GM18951 (cell line): ENCODE results near the gene SSR2.
"Not testable (repeated sequence)": the region's sequence is repeated elsewhere in the genome, so short reads cannot be mapped to it uniquely, and the experiment has no call there.

ENCODE experiments used
- POLR2A ChIP-seq: IDR thresholded peaks from 4 replicates; pipeline ENCODE4 v1.6.1; 2011; ENCODE audit warnings: mild to moderate bottlenecking; ENCODE audit not compliant: insufficient read length, insufficient read depth; ENCODE audit errors: extremely low read depth
- in situ Hi-C: fragments of 300-500 bp; cut with MboI; formaldehyde crosslinking; loops from one replicate; pipeline ENCODE4 v1.12.0; 2022; ENCODE audit warnings: low sequenced_read_pairs, mixed read lengths, inconsistent platforms; ENCODE audit not compliant: unreplicated experiment

Gene SSR2

GRCh38 chr1:156054500-156055280 is 33.9 kb upstream of the SSR2 start, which contains the start of gene LAMTOR2:
Gene LAMTOR2 (plus strand): TSS chr1:156054782. CDS start chr1:156054890, 108 bp downstream.
- in situ Hi-C loops, result no loop called here
- TF ChIP-seq POLR2A, result peak; percentile 78

GRCh38 chr1:156053768-156054499 is 33.2 kb upstream of the SSR2 start, which contains the start of gene UBQLN4:
Gene UBQLN4 (minus strand): TSS chr1:156053798. CDS start chr1:156053701, 97 bp downstream.
- TF ChIP-seq POLR2A, result peak; percentile 36
- in situ Hi-C loops, result no loop called here

DNA sequence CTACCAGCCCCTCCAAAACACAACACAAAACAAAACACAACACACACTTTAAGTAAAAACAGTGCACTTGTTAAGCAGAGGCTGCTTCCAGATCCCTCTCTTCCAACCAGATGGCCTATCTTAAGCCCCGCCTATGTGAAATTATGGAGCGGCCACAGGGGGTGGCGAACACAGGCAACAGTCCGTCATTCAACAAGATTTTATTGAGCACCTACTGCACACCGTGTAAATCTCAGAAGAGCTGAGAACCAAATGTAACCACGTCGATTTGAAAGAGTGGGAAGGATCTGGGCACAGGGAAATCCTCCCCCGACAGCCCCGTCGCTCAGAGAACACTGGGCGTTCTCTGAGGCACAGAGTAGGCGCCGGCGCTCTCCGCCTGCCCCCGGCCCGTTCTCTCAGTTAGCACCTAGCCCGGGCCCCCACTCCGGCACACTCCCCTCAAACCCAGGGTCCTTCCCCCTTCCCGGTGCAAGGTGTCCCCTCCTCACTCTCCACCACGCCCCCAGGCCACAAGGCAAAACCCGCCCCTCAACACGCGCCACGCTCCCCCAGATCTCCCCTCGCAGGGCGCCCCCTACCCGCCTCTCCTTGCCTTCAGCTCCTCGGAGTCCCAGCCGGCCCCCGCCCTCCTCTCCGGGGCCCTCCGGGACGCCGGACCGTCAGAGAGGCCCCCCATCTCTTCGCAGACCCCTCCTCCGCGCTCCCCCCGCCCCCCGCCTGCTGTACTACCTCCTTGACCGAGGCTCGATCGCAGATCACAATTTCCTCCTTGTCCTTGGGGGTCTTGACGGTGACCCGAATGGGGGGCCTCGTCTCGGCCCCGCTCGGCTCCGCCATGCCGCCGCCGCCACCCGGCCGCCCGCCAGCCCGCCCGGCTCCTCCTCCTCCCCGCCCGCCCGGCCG is 32.4 kb upstream of the SSR2 start:
- in situ Hi-C loops, result no loop called here
- TF ChIP-seq POLR2A, result peak; percentile 41

DNA sequence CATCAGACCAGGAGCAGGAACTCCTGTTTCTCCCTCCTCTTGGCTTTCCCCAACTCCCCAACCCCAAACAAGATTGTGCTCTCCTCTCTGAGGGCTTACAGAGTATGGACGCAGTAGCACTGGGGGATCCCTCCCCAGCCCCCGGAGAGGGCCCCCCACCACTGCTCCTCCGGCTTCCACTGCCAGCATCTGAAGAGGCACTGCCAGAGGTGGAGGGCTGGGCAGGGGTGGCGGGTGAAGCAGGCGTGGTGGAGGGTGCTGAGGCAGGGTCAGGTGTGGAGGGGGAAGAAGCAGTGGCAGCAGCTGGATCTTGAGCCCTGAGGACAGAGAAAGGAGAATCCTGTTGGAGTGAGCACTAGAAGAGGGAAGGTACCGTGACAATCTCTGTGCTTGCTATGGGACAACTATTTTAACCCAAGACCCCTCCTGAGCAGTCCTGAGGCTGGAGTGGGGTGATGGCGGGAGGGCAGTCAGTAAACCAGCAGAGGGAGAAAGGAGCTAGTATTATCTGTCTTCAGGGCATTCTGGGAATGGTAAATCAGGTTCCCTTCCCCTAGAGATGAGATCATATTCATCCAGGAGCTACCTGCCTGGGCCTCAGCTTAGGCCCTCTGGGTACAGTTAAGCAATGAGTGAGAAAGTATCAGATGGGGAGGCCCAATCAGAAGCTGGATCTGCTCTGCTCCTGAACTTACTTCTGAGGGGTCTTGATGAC is 30.4 kb upstream of the SSR2 start:
- TF ChIP-seq POLR2A, result no peak
- in situ Hi-C loops, result no loop called here

DNA sequence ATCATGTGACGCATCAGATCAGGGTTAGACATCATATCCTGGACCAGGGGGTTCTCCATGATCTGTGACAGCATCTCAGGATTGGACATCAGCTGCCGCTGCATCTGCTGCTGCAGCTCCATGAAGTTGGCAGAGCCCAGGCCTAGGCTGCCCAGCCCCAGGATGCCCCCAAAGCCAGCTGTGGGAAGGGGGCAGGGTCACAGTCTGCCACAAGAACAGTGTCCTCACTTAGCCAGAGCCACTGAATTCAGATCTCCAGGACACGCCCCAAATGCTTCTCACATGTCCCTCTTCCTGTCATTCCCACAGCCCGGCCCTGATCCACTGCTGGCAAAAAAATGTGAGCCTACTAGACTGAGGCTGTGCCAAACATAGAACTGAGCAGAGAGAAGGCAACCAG is 29.6 kb upstream of the SSR2 start:
- in situ Hi-C loops, result no loop called here
- no peak for TF ChIP-seq POLR2A

DNA sequence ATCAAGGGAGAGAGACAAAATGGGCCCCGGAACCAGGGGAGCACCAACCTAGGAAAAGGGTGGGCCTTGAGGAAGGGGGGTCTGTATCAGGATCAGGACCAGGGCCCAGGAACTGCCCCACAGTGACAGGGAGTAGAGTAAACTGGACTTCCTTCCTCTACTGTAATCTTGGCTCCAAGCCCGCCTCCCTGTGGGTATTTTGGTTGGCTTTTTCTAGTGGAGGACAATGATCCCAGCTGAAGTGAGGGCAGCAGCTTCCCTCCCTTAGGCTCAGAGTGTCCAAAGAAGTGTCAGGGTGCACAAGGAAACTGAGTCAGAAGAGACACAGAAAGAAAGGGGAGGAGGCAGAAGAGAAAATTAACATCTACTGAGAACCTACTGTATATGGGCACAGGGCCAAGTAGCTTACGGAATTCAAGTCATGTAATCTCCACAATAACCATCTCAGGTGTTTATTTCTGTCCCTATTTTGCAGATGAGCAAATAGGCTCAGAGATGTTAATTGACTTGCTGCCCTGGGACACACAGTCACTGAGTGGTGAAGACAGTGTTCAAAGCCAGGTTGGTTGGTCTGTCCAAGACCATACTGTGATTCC is 28.0 kb upstream of the SSR2 start:
- no peak for TF ChIP-seq POLR2A
- in situ Hi-C loops, result no loop called here

DNA sequence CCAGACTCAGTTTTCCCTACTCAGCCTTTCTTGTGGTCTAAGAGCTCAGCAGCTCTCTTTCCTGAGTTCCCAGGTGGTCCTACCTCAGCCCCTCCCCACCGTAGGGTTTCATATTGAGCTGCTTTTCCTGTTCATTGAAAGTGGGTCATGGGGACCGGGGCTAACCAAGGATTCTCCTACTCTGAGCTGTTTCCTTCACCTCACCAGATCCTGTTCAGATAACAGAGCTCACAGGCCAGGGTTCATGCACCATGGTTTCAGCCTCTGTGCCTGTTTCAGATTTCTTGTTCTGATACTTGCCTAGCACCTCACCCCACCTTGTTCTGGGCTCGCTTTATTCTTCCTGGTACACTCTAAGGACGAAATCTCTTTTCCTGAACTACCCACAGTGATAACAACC is 24.3 kb upstream of the SSR2 start:
- in situ Hi-C loops, result no loop called here
- no peak for TF ChIP-seq POLR2A

DNA sequence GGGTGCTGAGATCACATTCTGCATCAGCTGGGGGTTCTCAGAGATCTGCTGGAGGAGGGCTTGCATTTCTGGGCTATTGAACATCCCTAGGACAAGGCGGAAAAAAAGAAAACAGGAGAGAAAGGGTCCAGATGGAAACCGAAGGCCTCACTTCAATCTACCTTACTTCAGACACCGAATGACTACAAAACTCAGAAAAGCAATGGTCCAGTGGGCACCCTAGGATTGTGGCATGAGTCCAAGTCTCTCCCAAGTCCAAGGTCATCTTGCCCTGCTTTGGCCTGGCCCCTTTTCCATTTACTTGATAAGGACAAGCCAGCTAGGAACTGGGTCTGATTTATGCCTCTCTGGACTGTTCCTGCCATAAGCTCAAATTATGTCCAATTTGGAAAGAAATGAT is 22.1 kb upstream of the SSR2 start:
- no peak for TF ChIP-seq POLR2A
- in situ Hi-C loops, result no loop called here

DNA sequence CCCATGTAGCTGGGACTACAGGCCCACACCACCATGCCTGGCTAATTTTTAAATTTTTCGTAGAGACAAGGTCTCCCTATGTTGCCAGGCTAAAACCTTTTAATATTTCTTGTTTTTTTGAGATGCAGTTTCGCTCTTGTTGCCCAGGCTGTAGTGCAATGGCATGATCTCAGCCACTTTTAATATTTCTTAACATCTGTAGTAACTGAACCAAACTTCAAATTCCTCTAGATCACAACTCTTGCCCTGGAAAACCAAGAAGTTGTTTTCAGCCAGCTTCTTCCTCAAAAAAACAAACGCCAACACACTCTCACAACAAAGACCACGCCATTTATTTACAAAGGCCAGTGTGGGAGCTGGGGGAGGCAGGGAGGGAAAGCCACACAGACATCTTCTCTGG is 14.2 kb upstream of the SSR2 start:
- in situ Hi-C loops, result not testable (repeated sequence)

GRCh38 chr1:156033011-156033410 is 12.3 kb upstream of the SSR2 start:
- no peak for TF ChIP-seq POLR2A
- in situ Hi-C loops, result no loop called here

DNA sequence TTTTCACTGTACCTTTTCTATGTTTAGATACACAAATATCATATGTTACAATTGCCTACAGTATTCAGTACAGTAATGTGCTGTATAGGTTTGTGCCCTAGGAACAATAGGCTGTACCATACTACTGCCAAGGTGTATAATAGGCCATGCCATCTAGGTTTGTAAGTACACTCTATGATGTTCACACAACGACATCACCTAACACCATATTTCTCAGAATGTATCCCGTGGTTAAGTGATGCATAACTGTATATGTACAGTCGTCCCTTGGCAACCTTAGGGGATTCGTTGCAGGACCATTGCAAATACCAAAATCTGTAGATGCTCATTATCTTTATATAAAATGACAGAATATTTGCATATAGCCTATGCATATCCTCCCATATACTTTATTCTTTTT is 5.8 kb upstream of the SSR2 start:
- in situ Hi-C loops, result no loop called here

GRCh38 chr1:156025876-156026275 is 5.1 kb upstream of the SSR2 start:
- in situ Hi-C loops, result no loop called here
- no peak for TF ChIP-seq POLR2A

More for the DNA sequence above, 5.8 kb upstream of the SSR2 start:
- no peak for TF ChIP-seq POLR2A
